CD1c-positive myeloid dendritic cell (primary cell): Measurements from ENCODE around the gene PAK4.
A peak's percentile ranks its signal among the peaks of the same experiment; 100 is the strongest.
"Not testable (repeated sequence)": the region's sequence is repeated elsewhere in the genome, so short reads cannot be mapped to it uniquely, and the experiment has no call there.

Experiments
- DNase-seq: peaks from one replicate; pipeline ENCODE4 v3.0.0-alpha.2; 2016; ENCODE audit errors: extremely low spot score

The PAK4 gene

DNA sequence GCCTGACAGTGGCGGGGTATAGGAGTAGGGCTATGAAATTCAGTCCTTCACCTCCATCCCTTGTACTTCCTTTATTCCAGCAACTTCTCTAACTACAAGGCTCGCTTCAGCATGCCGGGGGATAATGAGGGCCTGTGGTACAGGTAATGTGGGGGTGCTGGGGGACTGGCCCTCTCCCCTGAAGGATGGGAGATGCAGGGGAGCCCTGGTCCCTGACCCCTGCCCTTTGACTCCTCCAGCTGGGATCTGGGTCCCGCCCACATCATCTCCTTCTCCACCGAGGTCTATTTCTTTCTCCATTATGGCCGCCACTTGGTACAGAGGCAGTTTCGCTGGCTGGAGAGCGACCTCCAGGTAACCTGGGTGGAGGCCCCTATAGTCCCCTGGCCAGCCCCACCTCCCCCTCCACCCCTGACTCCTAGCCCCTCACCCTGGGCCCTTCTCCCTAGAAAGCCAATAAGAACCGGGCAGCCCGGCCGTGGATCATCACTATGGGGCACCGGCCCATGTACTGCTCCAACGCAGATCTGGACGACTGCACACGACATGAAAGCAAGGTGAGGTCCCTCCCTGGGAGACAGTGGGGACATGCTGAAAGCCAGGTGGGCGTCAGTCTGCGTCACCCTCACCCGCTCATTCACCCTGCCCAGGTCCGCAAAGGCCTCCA lies 25.0 kb upstream of the PAK4 start:
- DNase-seq = no peak

DNA sequence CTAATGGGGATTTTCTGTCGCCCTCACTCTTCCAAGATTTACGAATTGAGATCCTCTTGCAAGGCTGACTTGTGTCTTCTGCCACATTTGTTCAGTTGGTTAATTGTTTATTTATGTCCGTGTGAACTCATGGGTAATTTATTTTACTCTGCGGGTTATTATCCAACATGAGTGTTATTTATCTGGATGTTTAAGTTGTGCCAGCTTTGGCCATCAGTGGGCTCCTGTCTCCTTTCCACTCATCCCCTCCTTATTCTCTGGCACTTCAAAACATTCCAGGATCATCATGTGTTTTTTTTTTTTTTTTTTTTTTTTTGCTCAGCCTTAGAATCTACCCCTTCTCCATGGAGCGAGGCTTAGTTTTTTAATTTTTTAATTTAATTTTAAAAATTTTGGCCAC lies 22.4 kb upstream of the PAK4 start:
- no peak for DNase-seq

DNA sequence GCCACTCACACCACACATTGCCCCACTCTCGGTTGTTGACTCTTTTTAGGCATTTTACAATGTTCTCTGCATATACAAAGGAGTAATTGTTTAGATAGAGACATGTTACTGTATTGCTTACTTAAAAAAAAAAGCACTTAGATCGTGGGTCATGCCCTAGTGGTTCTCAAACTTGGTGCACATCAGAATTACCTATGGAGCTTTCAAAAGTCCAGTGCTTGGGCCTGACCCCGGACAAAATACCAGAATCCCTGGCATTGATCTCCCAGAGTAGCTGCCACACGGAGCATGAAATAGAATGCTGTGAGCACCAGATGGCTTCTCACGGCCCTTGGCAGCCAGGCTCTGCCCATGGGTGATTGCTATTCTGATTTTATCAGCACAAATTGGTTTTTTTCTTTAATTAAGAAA lies 21.4 kb upstream of the PAK4 start:
- no peak for DNase-seq

DNA sequence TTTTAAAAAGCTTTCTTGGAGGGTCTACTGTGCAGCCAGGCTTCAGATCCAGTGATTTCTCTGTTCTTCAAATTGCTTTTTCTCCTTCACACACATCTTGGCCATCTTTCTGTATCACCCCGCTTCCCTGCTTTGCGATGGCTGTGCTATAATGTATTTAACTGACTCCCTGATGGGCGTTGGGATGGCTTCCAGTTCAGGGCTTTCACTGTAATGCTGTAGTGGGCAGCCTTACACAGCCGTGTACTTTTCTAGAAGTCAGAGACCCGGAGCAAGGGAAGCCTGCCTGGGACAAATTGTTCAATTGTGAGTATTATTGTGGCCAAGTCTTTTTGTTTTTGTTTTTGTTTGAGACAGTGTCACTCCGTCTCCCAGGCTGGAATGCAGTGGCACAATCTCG lies 19.4 kb upstream of the PAK4 start:
- DNase-seq = no peak

DNA sequence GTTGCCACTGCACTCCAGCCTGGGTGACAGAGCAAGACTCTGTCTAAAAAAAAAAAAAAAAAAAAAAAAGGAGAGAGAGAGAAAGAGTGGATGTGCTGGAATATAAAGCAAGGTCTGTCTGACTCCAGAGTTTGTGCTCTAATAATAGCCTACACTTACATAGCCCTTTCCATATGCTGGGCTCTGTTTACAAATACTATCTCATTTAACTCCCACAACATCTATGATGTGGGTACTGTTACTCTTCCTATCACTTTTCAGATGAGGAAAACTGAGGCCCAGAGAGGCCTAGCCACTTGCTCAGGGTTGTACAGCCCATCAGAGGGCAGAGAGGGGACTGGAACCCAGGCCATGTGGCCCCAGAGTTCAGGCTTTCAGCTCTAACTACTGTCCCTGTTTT lies 15.9 kb upstream of the PAK4 start:
- DNase-seq = no peak

DNA sequence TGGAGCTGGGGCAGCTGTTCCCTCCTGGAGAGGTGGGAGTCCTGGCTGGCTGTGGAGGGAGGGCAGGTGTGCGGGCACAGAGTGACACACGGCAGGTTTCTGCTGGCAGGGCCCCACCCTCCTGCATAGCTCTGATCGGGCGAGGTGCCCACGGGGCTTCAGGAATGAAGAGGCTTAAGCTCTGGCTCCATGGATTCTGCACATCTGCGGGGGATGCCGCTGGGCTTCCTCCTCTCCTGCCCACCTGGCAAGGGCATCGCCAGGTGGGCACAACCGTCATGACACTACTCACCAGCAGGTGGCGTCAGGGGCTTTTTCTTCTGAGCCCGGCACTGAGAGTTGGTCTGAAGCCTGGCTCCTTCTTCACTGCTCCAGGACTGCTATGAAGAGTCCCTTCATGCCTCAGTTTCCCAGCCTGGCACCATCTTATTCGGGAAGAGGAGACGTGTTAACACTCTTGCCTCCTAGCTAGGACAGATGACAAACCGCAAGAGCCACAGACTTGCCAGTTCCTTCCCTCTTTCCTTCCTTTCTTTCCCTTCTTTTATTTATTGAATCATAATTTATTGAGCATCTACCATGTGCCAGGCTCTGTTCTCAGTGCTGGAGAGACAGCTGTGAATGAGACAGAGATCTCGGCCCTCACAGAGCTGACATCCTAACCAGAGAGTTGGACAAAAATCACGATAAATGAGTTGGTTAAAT lies 15.2 kb upstream of the PAK4 start:
- DNase-seq = peak; percentile 72

DNA sequence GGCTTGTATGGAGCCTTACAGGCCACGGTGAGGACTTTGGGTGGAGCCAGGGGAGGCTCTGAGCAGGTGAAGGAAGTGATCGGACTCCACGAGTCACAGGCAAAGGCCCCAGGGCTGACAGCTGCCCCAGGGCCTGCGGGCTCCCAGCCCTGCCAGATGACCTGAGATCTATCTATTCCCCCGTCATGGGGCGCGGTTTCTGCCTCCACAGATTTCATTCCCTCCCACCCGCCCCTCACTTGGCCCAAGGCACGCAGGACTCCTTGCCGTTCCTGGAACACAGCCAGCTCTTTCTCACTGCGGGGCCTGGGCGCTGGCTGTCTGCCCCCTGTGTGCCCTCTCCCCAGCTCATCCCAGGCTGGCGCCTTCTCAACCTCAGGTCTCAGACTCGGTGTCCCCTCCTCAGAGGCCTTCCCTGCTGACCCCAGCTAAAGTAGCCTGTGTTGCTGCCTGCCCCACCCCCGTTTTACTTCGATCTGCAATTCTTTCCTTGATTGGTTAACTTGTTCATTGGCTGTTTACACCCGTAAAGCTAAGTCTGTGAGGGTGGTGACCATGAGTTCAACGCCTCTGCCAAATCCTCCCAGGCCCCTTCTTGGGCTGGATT lies 13.9 kb upstream of the PAK4 start:
- no peak for DNase-seq

DNA sequence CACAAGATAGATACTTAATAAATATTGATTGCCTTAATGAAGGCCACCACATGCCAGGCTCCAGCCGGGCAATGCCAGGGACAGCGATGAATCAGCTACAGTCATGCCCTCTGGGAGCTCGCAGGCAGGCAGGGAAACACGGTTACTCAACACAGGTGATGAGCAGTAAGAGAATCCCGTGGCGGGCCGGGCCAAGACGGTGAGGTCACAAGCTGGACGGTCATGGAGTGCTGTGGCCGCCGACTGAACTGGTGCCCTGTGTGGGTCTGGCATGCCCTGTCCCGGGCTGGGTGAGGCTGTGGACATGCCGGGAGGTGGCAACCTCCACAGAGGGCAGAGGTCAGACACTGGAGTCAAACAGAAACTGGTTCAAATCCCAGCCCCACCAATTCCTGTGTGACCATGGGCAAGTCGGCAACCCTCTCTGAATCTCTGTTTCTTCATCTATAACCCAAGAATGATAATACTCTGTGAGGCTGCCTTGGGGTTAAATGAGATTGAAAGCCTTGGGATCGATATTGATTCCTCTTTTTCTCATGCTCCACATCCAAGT lies 13.2 kb upstream of the PAK4 start:
- DNase-seq = no peak

DNA sequence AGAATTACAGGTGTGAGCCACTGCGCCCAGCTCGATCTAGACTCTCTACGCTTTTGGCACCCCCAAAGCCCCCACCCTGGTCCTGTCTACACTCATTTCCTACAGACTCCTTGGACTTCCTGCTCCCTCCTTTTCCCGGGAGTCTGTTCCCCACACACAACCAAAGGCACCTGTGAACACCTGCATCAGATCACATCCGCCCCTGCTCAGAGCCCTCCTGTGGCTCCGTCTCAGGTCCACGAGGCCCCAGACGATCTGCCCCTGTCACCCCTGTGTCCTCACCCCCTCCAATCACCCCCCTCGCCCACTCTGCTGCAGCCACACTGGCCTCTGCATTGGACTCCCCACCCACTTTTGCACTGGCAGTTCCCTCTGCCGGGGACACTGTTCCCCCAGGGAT lies 12.4 kb upstream of the PAK4 start:
- no peak for DNase-seq

DNA sequence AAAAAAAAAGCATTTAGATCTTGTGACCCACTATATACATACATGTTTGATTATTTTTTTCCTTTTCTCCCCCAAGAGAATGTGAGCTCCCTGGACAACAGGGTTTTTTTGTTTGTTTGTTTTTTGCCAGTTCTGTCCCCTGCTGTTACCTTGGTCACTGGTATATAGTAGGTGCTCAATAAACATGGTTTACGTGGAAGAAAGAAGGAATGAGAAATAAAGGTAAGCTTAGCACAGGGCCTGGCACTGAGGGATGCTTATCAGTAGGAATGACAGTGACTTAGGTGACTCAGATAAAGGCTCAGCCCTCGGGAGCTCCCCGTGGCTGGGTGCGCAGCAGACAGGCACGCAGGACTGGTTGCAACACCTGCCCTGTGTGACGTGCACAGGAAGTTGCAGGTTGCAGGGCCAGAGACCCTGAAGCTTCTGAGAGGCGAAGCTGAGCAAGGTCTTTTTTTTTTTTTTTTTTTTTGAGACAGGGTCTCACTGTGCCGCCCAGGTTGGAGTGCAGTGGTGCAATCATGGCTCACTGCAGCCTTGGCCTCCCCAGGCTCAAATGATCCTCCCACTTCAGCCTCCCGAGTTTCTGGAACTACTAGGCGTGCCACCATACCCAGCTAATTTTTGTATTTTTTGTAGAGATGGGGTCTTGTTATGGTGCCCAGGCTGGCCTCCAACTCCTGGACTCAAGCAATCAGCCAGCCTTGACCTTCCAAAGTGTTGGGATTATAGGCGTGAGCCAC lies 10.3 kb upstream of the PAK4 start:
- DNase-seq = no peak

DNA sequence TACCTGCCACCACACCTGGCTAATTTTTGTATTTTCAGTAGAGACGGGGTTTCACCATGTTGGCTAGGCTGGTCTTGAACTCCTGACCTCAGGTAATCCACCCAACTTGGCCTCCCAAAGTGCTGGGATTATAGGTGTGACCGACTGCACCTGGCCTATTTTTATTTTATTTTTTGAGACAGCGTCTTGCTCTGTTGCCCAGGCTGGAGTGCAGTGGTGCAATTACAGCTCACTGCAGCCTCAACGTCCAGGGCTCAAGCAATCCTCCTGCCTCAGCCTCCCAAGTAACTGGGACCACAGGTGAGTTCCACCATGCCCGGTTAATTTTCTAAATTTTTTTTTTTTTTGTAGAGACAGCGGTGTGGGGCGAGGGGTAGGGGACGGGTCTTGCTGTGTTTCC lies 8.6 kb upstream of the PAK4 start:
- not testable (repeated sequence) for DNase-seq

DNA sequence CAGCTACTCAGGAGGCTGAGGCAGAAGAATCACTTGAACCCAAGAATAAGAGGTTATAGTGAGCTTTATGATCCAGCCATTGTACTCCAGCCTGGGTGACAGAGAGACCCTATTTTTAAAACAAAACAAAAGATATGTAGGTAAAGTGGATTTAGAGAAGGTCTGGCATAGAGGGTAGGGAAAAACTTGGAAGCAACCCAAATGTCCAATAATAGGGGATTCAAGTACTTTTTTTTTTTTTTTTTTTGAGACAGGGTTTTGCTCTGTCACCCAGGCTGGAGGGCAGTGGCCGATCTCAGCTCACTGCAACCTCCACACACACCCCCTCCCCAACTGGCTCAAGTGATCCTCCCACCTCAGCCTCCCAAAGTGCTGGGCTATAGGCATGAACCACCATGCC lies 5.8 kb upstream of the PAK4 start:
- DNase-seq = no peak

DNA sequence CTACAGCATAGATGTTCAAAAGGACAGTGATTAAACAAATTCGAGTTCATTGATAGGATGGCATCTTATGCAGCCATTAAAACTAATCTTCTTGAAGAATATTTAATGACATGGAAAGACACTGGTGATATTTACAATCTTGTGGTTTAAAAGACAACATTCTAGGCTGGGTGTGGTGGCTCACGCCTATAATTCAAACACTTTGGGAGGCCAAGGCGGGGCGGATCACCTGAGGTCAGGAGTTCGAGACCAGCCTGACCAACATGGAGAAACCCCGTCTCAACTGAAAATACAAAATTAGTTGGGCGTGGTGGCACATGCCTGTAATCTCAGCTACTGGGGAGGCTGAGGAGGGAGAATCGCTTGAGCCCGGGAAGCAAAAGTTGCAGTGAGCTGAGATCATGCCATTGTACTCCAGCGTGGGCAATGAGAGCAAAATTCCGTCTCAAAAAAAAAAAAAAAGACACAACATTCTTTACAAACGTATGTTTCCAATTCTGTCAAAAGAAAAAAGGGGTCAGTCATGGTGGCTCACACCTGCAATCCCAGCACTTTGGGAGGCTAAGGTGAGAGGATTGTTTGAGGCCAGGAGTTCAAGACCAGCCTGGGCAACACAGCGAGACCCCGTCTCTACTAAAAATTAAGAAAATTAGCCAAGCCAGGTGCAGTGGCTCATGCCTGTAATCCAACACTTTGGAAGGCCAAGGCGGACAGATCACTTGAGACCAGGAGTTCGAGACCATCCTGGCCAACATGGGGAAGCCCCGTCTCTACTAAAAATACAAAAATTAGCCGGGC lies 2.5 kb upstream of the PAK4 start:
- DNase-seq = no peak

DNA sequence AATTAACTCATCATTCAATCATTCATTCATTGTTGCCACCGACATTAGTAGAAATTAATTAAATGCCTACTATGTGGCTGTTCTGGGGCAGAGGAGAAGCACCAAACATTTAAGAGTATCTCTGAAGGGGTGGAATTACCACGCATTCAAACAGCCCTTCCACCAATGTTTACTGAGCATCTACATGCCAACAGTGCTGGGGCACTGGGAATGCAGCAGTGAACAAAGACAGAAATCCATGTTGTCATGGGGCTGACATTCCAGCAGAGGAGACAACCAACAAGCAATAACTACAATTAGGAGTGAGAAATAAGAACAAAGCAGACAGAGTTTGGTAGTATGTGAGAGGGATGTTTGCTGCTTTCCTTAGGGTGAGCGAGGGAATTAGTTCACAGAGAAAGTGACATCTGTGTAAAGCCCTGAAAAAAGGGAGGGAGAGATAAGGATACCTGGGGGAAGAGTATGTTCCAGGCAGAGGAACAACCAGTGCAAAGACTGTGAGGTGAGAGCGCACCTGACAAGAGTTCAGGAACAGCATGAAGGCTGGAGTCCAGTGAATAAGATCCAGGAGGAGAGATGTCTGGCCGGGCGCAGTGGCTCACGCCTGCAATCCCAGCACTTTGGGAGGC lies 1.3 kb upstream of the PAK4 start:
- DNase-seq = no peak

DNA sequence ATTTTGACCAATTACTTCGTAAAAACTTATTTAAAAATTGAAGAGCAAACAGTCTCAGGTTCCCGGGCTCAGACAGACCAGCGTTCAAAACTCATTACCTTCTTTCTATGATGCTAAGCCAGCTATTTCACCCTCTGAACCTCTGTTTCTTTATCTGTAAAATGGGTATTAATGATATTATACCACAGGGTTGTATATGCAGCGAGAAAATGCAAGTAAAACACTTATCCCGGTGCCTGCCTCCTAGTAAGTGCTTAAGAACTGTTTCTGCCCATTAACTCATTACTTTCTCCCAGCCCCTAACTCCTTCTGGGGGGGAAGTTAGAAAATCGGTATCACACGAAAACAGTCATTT lies 410 bp upstream of the PAK4 start:
- DNase-seq = no peak

DNA sequence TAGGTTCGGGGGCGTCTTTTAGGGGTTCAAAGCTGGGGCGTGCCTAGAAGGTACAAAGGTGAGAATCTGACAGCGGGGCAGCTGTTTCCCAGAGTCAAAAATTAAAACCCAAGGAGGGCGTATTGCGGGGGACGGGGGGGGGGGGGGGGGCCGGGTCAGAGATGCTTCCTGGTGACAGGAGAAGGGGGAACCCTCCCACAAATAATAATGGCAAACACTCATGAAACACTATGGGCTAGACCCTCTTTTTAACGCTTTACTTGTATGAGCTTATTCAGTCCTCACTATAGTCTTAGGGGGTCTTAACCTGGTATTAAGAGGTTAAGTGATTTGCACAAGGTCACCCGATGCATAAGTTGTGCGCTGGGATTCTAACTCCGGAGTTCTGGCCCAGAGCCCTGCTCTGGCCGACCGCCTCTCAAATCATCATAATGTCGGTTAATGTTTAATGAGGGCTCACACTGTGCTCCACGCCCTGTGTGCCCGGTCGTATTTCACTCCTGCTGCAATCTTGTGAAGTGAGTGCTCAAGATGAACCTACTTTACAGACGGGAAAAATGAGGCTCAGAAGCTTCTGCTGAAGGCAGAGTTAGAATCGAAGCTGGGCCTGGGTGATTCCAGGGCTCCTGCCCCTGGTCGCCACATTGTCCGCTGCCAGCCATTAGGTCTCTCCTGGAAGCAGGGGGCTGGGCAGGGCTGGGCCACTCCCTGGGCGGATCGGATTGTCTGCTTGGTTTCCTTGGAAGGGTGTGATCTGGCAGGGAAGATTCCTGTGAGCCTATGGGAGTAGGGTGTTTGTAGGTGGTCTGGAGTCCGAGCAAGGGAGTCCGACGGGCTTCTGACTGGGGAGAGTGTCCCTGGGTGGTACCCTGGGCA lies 964 bp downstream of the PAK4 start:
- DNase-seq = no peak

DNA sequence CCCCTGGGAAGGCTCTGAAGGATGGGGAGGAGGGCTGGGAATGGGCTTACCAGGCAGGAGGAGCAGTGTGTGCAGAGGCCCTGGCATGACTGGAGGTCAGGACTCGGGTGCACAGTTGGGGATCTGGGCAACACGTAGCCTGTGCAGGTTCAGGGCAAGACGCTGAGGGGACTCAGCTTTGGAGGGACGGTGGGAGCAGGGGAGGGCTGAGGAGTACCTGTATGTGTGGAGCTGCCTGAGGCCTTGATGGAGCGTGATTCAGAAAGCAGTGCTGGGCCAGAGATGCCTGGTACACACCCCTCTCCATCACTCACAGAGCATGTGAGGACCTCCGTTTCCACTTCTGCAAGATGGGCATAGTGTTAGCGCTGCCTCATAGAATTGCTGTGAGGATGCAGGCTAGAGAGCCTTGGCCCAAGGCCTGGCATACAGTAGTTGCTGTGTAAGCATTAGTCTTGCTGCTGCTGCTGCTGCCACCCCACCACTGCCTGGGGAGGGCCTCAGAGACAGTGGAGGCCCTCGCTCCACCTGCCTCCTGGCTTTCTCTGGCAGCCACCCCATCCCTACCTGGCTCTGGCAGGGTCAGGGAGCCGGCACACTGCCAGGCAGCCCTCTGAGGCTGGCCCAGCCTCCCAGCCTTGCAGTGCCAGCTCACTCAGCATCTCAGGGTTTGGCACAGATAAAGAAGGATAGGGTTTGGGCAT lies 2.4 kb downstream of the PAK4 start:
- no peak for DNase-seq

DNA sequence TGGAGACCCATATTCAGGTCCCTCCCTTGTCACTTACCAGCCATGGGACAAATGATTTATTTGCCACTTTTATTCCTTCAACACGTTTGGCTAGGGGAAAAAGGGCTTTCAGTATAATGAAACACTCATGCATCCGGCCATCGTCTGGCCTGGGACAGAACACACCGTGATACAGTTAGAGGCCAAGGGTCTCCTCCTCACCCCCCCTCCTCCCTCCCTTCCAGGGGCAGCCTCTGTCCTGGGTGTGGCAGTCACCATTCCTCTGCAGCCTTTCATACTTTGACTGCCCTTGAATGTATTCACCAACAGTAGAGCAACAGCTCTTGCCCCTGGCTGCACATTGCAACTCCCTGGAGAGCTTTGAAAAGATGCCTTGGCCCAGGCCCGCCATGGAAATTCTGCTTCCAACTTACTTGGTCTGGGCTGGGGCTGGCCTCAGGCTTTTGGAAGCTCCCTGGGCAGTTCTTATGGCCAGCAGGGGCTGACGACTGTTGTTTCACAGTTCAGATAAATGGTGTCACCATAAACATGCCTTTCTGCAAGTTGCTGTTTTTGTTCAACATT lies 3.0 kb downstream of the PAK4 start:
- no peak for DNase-seq

DNA sequence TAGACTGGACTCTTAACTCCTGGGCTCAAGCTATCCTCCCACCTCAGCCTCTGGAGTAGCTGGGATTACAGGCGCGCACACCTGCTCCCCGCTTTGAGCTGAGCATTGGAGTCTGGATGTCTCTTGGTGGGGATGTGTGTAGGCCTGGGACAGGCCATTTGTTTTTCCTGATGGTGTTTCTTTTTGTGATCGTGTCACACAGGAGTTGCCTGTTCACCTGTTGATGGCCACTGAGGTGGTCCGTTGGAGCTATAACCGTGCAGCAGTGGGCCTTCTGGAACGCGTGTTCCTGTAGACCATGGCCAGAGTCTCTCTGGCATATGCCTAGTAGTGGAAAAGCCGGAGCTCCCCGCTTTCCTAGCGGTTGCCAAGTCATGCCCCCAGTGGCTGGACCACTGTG lies 3.5 kb downstream of the PAK4 start:
- DNase-seq = no peak
